NCI-H187 (cell line): ENCODE results near the gene PARP8.

Experiments used
- DNase-seq, 2 experiments: peaks; one replicate each; lab custom pipeline; 2025; lab: John Stamatoyannopoulos, UW

PARP8 gene

GRCh38 chr5:50725800-50726474, 59.5 kb downstream of the PARP8 start:
- DNase-seq, result no peak

- DNase-seq, result no peak
Observed at GRCh38 chr5:50726475-50727148, 60.2 kb downstream of the PARP8 start.

DNA sequence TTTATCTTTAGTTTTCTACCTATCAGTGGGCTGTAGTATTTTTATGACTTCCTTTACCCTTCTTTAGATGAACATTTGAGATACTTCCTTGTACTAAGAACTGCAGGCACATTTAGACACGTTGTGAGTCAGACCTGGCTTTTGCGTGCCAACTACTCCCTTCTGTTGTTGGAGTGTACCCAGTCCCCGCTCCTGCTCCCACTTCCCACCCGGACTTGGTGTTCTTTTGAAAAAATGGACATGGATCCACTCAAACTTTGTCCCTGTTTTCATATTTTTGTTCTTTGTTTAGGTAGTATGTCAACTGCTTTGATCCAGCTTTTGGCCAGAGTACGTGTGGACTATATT, 60.7 kb downstream of the PARP8 start:
- no peak for DNase-seq

GRCh38 chr5:50727845-50728244, 61.4 kb downstream of the PARP8 start:
- no peak for DNase-seq

DNA sequence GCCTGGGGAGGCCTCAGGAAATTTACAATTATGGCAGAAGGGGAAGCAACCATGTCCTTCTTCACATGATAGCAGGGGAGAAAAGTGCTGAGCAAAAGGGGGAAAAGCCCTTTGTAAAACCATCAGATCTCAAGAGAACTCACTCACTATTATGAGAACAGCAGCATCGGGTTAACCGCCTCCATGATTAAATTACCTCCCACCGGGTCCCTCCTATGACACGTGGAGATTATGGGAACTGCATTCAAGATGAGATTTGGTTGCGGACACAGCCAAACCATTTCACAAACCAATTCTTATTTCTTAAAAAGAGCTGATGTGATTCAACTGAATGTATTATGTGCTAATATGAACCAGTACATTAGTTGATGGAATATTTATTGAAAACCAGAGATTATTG, 63.9 kb downstream of the PARP8 start:
- no peak for DNase-seq

- DNase-seq, result no peak
Observed at GRCh38 chr5:50730841-50731240, 64.4 kb downstream of the PARP8 start.

DNA sequence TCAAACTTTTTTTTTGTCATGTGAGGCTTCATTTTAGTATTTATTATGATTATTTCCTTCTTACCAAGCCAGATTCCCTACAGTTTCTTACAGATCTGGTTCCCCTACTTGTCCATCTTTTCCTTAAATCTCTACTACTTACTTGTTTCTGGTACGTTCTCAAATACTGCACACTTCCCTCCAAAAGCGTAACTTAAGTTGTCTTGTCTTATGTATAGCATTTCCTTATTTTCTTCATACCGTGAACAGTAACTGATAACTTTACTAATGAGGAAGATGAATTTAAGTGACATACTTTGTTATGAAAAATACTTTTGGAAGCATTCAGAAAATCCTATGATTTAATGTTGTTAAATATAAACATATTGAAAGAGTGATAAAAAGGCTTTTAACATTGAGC, 67.3 kb downstream of the PARP8 start:
- no peak for DNase-seq

DNA sequence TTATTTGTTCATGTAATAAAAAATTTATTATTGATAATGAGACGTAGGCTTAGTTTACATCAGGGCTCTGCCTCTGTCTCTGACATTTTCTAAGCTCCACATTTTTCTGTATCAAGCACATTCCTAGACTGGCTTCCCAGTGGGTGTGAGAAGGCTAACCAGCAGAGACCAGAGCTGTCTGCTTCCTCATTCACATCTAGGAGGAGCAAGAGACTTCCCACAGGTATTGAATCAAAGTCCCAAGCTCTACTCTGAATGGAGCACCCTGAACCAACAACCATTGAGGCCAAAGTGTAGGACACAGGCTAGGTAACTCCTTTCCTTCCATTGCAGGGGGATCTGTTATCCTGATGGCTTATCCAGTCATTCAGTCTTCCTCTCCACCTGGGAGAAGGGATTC, 72.4 kb downstream of the PARP8 start:
- DNase-seq, result no peak

DNA sequence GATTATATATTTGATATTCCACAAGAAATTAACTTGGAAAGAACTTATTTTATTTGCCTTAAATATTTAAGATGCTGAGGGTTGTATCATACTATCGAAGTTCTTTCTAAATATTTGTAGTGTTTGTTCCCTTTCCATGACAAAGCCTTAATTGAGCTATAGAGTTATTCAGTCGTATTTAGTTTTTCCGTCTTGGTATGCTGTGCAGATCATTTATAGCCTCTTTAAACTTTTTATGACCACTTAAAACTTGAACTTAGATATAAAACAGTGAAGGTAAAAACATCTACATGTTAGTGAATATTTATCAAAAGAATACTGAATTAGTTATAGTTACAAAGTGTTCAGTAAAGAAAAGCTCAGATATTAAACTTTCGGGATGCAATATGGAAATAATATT, 74.4 kb downstream of the PARP8 start:
- DNase-seq, result no peak

DNA sequence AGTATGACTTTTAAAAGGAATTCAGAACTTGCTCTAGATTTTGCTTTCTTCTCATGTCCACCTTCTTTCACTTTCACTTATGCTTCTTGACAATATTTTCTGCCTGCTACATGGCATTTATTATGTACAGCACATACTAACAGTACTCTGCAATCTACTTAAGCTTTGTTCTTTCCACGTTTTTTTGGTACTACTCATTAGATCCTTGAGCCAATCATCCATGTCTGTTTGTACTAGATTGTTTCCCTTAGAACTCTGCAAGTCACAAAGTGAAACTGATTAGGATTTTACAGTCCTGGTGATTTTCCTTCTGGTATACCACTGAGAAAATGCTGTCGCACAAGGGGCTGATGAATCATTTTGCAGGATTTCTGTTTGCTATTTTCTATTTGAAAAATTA, 78.3 kb downstream of the PARP8 start:
- no peak for DNase-seq

DNA sequence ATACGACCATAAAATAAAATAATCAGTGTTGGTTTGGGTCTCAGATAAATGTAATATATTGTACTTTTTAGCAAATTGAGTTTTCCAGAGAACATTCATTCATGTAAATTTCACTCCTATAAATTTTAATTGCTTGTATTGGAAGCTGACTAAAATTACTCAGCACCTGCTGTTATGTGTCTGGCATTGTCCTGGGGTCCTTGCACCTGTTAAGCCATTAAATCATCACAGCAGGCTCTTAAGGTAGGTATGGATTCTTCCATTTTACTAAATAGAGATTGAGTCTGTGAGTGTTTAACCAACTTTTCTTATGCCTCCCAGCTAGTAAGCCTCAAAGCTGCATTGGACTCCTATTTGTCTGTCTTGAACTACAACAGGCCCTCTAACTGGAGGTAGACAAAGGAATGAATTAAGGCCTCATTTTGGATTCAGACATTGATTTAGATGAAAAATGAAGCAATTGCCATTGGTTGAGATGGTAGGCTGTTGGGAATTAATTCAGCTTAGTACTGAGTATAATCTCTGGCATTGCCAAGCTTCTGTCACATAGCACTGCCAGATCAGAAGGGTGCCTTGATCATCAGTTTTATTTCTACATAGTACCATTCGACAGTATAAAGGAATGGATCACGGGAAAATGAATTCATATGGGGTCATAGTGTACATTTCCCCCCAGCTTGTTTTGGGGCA, 78.9 kb downstream of the PARP8 start:
- DNase-seq, result peak in 1 of 2 experiments; percentile 41

- no peak for DNase-seq
Observed at GRCh38 chr5:50749181-50749580, 82.7 kb downstream of the PARP8 start.

DNA sequence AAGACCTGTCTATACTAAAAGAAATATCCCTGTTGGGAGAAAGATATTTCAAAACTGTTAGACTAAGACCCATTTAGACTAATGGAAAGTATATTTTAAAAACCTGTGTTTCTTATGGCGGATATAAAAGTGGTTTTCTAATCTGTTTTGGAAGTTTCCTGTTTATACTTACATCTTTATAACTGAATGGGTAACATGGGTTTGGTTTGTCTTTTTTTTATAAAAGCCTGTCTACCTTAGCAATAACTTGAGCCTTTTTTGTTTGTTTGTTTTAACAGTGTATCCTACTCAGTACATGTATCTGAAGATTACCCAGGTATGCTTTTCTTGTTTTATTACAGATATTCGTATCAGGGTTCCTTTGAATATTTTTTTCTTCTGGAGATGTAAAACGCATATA, 83.4 kb downstream of the PARP8 start:
- DNase-seq, result no peak

DNA sequence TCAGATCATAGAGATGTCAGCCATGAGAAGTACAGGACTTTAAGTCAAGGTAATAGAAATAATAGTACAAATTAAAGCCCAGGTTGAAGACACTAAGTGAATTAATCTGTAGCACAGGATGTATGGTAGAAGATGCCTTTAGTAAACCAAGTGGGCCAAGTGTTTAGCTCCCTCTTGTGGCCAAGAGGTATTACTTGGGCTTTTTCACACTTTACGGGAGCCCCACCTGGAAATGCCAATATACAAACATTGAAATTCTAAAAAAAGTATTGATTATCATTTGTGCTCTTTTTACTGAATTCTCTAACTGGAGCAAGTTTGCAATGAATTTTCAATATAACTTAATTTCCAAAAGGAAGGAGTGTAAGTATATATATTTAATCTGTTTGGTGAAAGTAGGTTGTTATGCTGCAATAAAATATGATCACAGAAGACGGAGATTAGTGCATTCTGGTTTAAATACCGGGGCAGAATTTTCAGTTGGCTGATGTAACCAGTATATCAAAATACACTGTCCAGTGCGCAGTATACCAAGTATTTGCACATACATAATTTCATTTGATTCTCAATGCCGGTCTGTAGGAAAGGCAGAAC, 84.7 kb downstream of the PARP8 start:
- peak in 1 of 2 experiments; percentile 41 for DNase-seq

DNA sequence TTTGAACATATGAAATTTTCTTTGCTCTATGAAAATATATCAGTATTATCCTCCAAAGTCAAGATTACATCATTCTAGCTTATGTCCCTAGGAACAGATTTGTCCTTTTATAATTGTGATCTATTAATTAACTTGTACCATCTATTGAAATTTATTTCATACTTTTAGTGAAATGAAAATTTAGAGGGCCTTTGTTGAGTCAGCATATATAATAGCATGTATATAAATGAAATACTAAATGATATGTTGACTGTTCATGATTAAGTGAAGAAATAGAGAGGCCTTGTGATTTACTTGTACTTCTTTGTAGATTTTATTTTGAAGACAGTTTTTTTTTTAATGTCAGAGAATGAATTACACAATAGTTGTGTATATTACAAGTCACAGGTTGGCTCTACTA, 86.4 kb downstream of the PARP8 start:
- no peak for DNase-seq

- no peak for DNase-seq
Observed at GRCh38 chr5:50759526-50760270, 93.3 kb downstream of the PARP8 start.

DNA sequence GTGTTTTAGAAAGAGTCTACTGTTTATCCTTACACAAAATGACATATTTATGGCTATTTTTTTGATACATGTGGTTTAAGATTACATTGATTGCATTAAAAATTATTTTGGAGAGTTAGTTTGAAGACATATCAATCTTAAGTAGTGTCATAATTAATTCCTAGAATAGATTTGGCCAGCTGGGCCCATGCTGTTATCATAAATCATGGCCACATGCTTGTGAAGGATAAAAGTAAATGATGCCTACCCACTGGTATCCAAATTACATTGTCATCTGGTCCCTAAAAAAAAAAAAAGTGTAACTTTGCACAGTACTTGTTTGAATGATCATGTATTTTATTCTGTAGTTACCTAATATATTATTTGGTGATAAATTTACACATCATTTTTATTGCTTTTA, 96.9 kb downstream of the PARP8 start:
- no peak for DNase-seq

DNA sequence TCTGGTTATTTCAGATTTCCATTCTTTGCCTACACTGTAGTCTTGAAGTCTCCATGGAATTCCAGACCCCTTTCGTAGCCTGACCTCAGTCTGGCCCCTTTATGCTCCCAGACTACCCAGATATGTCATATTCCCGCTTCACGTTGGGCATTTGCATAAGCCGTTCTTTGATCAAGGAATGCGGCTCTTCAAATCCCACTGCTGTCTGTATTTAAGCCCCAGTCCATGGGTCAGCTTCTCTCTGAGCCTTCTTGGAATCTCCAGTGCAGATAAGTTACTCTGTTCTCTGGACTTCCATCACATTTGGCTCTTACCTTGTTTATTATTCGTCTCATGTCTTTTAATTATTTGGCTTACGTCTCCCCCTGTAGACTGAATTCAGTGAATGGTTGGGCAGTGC, 97.4 kb downstream of the PARP8 start:
- no peak for DNase-seq

GRCh38 chr5:50766042-50766441, 99.6 kb downstream of the PARP8 start:
- no peak for DNase-seq

DNA sequence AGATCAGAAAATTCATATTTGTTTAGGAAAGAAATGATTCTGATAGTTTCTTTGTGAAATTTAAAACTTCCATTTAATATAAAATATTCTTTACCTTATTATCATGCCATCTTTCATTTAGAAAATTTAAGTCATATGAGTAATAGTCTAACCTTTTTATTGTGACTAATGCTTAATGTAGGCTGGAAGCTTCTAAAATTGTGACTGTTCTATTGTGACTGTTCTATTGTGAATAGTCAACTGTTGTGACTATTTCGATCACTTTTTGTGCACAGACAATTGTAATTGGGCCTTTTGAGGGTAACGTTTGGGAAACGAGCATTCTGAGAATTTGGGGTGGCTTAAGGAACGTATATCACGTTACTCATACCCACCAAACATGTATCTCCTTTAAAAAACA, 100.0 kb downstream of the PARP8 start:
- no peak for DNase-seq

DNA sequence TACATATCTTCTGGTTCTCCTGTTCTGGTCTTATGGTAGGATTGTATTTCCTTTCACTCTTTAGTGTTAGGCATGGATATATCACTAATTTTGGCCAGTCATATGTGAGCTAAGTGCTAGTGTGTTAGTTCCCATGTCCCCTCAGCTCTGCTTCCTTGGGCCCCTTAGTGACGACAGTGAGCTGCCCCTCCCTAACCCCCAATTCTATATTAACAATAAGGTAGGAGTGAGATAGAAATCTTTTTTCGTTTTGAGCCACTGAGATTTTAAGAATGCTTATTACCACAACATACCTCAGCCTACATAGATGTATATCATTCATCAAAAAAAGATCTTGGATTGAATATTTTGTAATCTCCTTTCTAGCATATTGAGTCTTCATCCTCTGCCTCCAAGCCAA, 100.5 kb downstream of the PARP8 start:
- no peak for DNase-seq

DNA sequence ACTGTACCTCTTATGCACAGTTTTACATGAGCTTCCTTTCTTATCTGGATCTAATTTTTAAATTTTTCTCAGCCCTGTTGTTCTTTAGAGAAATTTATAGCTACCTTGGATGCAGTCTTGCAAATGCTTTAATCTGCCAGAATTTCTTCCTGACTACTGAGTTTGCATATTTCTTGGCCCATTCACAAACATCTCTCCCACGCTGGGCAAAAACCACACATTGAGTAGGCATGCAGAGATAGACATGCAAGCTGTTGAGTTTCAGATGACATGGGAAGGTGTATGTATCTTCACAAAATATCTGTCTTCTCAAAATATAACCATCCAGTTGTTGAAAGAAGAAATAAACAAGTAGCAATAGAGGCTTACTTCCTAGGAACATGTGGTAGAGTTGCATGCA, 101.2 kb downstream of the PARP8 start:
- DNase-seq, result no peak
